ENCODE measurements around the gene ARHGAP22.

The ARHGAP22 gene

DNA sequence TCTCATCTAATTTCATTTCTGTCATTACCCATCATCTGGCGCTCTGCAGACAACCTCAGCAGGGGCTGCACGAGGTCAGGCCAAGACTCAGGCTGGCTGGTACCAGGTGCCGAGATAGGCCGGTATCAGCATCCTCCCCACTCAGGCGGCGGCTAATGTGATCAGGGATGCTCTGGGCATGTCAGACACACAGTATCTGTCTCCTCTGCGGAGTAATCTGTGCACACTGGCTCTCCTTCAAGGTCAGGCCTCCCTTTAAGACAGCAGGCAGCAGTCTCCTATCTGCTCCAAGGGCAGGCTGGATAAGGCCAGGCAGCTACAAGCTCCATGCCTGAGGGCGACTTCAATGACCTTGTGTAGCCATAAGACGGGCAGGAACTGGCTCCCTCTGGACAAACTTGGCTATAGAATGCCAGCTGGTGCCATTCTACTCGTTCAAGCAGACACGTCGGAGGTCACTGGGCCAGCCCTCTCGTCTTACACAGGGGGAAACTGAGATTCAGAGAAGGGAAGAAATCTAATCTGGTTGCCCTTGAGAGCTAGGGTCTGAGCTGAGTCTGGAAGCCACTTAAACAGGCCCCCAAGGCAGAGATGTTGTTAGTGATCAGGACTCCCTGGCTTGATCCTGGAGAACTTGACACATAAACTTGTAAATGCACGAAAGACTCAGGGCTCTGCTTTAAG is 59.3 kb downstream of the ARHGAP22 start:
- peaks cover 73% of the 10 kb centered on the region for H3K36me3 ChIP-seq (ENCODE audit: insufficient read depth, low read length)
- H3K27me3 ChIP-seq (ENCODE audit: control insufficient read depth, insufficient read depth, low read length), result no peaks in the 10 kb centered on the region
- H3K9ac ChIP-seq (ENCODE audit: low read depth, low read length), result no peak overlapping the region
- H3K9me3 ChIP-seq (replicated peaks; ENCODE audit: low read length), result no peaks in the 10 kb centered on the region
- no peak overlapping the region for H3K4me3 ChIP-seq (ENCODE audit: low read length)
- H3K4me2 ChIP-seq (ENCODE audit: low read length), result no peak overlapping the region
- H3K4me1 ChIP-seq (ENCODE audit: control insufficient read depth, insufficient read depth, low read length), result peaks cover 31% of the 10 kb centered on the region

DNA sequence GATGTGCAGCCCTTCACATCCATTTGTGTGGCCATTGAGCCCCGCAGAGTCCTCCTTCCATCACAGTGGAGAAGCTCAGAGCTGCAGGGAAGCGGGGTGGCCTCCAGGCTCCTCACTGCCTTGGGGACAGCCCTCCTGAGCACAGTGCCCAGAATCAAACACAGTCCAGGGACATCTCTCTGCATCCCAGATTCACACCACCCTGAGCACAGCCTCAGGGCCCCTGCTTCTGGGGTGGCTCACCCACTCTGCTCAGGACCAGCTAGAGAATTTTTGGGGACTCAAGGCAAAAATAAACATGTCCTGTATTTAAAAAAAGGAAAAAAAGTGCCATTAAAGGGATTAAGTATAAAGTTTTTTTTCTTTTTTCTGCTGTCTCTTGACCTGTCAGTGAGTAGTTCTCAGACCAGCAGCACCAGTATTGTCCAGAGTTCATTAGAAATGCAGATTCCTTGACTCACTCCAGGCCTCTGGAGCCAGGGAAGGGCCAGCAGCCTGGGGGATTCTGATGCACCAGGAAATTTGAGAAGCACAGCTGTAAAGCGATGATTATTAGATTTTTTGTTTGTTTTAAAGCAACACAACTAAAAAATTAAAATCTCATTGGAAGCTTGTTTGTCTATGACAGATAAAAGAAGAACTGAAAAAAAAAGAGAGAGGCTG is 61.6 kb downstream of the ARHGAP22 start:
- no peaks in the 10 kb centered on the region for H3K9me3 ChIP-seq (replicated peaks; ENCODE audit: low read length)
- no peak overlapping the region for H3K4me2 ChIP-seq (ENCODE audit: low read length)
- H3K27me3 ChIP-seq (ENCODE audit: control insufficient read depth, insufficient read depth, low read length), result no peaks in the 10 kb centered on the region
- peaks cover 57% of the 10 kb centered on the region for H3K36me3 ChIP-seq (ENCODE audit: insufficient read depth, low read length)
- H3K4me3 ChIP-seq (ENCODE audit: low read length), result no peak overlapping the region
- H3K4me1 ChIP-seq (ENCODE audit: control insufficient read depth, insufficient read depth, low read length), result peaks cover 32% of the 10 kb centered on the region
- H3K9ac ChIP-seq (ENCODE audit: low read depth, low read length), result no peak overlapping the region

DNA sequence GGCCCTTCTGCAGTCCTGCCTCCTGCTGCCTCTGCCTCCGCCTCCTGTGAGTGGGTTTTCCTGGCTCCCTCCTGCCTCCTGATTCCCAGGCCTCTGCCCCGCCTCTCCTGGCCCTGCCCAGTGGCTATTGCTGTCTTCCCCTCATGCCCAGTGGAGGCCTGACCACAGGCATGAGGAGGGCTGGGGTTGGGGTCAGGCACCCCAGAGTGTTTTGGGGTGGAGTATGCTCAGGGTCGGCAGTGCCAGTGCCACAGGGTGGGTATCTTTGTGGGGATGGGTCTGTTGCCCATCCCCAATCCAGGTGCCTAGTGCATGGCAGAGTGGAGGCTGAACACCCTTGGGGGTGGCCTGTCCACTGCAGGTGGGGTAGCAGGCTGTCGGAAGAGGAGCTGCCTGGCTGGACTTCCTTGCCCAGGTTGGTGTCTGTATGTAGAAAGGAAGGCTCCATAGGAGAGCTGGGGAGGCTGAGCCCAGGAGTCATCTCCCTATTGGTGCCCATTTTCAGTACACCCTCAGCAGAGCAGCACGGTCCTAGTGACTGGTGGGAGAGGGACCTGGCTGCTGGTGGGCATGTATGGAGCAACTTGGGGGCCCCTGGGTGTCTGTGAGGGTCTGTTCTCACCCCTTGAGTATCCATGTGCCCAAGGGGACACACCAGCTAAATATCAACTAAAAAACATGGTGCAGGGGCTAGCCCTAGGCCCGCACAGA is 62.2 kb downstream of the ARHGAP22 start:
- H3K4me1 ChIP-seq (ENCODE audit: control insufficient read depth, insufficient read depth, low read length), result peaks cover 32% of the 10 kb centered on the region
- H3K27me3 ChIP-seq (ENCODE audit: control insufficient read depth, insufficient read depth, low read length), result no peaks in the 10 kb centered on the region
- H3K4me2 ChIP-seq (ENCODE audit: low read length), result no peak overlapping the region
- peaks cover 59% of the 10 kb centered on the region for H3K36me3 ChIP-seq (ENCODE audit: insufficient read depth, low read length)
- H3K9ac ChIP-seq (ENCODE audit: low read depth, low read length), result no peak overlapping the region
- H3K4me3 ChIP-seq (ENCODE audit: low read length), result no peak overlapping the region
- H3K9me3 ChIP-seq (replicated peaks; ENCODE audit: low read length), result no peaks in the 10 kb centered on the region

DNA sequence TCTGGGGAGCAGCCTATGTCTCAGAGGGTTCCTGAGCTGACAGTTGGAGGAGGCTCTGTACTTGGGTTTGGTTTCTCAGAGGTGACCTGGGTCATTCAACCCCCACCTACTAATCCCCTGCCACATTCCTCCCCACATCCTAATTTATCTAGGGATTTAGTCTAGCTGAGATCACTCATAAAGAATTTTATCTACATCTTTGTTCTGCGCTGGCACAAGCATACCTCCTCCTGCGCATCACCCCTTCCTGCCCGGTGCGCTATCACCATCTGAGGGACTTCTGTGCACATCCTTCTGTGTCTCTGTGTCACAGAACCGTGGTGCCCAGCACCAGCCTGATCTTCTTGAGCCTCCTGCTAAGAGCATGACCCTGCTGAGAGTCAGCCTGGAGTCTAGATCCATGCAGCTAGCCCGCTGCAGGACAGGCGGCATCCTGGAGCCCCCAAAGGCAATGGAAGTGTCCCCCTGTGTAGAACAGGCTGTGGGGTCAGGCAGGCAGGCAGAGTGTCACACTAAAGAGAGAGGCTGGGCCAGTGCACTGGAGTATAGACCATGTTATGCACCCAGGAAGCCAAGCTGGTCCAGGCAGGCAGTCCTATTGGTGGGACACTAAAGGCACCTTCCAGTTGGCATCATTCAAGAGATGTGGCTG is 63.6 kb downstream of the ARHGAP22 start:
- H3K9me3 ChIP-seq (replicated peaks; ENCODE audit: low read length), result no peaks in the 10 kb centered on the region
- no peak overlapping the region for H3K4me2 ChIP-seq (ENCODE audit: low read length)
- H3K36me3 ChIP-seq (ENCODE audit: insufficient read depth, low read length), result peaks cover 59% of the 10 kb centered on the region
- peaks cover 32% of the 10 kb centered on the region for H3K4me1 ChIP-seq (ENCODE audit: control insufficient read depth, insufficient read depth, low read length)
- no peak overlapping the region for H3K4me3 ChIP-seq (ENCODE audit: low read length)
- H3K27me3 ChIP-seq (ENCODE audit: control insufficient read depth, insufficient read depth, low read length), result no peaks in the 10 kb centered on the region
- H3K9ac ChIP-seq (ENCODE audit: low read depth, low read length), result no peak overlapping the region

DNA sequence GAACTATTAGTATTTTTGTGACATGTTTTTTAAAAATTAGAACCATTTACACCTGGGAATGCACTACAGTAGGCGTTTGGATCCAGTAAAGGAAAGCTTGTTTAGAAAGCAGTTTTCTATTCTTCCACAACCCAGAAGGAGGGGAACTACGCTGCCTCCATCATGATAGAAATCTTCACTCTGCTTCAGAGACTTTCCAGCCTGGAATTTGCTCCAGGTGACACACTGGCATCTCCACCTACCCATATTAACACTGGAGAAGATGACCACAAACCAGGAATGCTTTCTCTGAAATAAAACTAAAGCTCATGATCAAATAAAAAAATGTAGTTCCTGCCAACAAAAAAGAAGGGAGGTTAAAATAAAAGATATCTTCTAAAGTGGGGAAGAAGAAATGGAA is 66.3 kb downstream of the ARHGAP22 start:
- Histone ChIP-seq H3K9me3 (replicated peaks; ENCODE audit: low read length) (no peaks in the 10 kb centered on the region), H3K4me2 (ENCODE audit: low read length) (no peak overlapping the region)

DNA sequence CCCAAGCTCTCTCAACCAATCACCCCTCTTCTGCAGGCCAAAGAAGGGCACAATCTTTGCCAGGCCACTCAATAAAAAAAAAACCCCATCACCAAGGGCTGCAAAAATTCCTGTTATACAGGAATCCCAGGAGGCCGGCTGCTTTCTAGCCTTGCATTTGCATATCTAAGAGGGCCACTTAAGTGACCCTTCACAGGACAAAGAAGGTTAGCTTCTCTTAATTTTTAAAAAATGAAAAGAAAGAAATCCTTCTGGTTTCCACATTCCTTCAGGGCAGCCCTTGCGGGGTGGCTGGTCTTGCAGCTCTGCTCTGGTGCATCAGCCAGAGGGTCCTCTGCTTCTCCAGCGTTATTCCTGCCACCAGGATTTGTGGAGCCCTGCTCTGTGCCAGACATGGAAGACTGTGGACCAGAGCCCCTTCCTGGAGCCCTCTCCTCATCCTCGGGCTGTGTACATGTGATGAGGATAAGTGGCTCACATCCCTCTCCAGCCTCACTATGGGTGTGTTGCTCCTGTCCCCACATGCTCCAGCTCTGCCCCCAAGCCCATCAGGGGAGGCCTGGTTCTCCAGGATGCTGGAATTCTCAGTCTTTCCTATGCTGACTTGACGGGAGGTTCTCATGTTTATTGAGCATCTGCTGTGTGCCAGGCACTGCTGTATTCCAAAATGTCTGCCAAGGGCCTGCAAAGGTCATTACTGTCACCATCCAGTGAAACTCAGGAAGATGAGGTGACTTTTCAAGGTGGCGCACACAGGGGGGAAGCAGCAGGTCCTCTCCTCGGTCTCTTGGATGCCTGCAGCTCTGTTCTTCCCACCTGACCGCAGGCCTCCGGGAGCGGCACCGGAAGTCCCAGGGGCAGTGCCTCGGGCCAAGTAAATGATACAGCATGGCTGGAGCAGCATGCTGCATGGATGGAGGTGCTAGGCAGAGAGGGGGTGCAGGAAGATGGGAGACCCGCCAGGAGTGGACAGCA is 67.7 kb downstream of the ARHGAP22 start:
- Histone ChIP-seq H3K4me2 (ENCODE audit: low read length) (no peak overlapping the region), H3K4me1 (ENCODE audit: control insufficient read depth, insufficient read depth, low read length) (peaks cover 17% of the 10 kb centered on the region), H3K9ac (ENCODE audit: low read depth, low read length) (no peak overlapping the region), H3K9me3 (replicated peaks; ENCODE audit: low read length) (no peaks in the 10 kb centered on the region), H3K4me3 (ENCODE audit: low read length) (no peak overlapping the region), H3K36me3 (ENCODE audit: insufficient read depth, low read length) (peaks cover 74% of the 10 kb centered on the region), H3K27me3 (ENCODE audit: control insufficient read depth, insufficient read depth, low read length) (no peaks in the 10 kb centered on the region)

More for the DNA sequence above, 66.3 kb downstream of the ARHGAP22 start:
- Histone ChIP-seq H3K36me3 (ENCODE audit: insufficient read depth, low read length) (peaks cover 73% of the 10 kb centered on the region), H3K4me1 (ENCODE audit: control insufficient read depth, insufficient read depth, low read length) (peaks cover 29% of the 10 kb centered on the region), H3K27me3 (ENCODE audit: control insufficient read depth, insufficient read depth, low read length) (no peaks in the 10 kb centered on the region), H3K4me3 (ENCODE audit: low read length) (no peak overlapping the region), H3K9ac (ENCODE audit: low read depth, low read length) (no peak overlapping the region)

DNA sequence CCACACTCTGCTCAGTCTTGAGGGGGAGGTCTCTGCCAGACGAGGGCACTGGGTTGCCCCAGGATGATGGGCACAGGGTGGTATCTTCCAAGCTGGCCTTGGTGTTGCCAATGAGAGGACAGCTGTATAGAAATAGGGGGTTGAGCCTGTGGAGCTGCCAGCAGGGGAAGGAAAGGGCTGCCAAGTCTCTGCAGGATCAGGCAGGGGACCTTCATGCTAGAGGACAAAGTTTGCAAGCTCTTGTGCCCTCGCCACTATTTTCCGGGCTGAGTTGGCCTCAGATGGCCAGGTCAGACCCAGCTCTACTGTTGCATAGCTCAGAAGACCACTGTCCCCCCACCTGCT is 68.7 kb downstream of the ARHGAP22 start:
- peaks cover 67% of the 10 kb centered on the region for H3K36me3 ChIP-seq (ENCODE audit: insufficient read depth, low read length)
- H3K4me3 ChIP-seq (ENCODE audit: low read length), result no peak overlapping the region
- no peaks in the 10 kb centered on the region for H3K9me3 ChIP-seq (replicated peaks; ENCODE audit: low read length)
- H3K4me2 ChIP-seq (ENCODE audit: low read length), result no peak overlapping the region
- no peak overlapping the region for H3K9ac ChIP-seq (ENCODE audit: low read depth, low read length)
- peaks cover 6% of the 10 kb centered on the region for H3K4me1 ChIP-seq (ENCODE audit: control insufficient read depth, insufficient read depth, low read length)
- no peaks in the 10 kb centered on the region for H3K27me3 ChIP-seq (ENCODE audit: control insufficient read depth, insufficient read depth, low read length)

DNA sequence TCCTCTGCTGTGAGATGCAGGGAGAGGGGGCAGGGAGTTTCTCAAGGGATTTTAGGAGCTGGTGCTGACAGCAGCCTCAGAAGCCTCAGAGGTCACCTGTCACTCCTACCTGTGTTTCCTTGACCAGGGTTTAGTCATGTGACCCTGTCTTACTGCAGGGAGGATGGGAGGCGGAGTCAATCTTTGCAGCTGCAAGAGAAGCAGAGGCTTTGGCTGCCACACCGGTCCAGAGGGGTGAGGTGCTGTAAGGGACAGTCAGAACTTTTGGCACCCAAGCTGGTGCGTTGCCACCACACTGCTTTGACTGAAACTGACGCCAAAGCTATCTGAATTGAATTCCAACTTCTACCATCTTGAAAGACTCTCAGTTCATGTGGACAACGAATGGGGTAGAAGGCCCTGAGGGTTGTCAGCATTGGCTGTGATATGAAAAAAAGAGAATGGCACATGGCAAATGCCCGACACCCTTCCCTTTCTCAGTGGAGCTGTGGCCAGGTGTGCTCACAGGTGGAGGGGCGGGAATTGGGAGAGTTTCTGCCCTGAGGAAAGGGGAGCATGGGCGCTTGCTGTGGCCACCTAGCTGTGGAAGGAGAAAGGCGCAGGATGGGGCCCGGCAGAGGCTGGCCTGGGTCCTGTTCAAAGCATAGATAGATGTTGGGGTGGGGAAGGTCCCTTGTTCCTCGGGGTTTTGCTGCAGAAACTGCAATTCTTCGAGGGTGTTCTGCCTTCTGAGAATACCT is 69.3 kb downstream of the ARHGAP22 start:
- no peaks in the 10 kb centered on the region for H3K9me3 ChIP-seq (replicated peaks; ENCODE audit: low read length)
- H3K4me2 ChIP-seq (ENCODE audit: low read length), result no peak overlapping the region
- peaks cover 1% of the 10 kb centered on the region for H3K4me1 ChIP-seq (ENCODE audit: control insufficient read depth, insufficient read depth, low read length)
- H3K36me3 ChIP-seq (ENCODE audit: insufficient read depth, low read length), result peaks cover 62% of the 10 kb centered on the region
- no peak overlapping the region for H3K9ac ChIP-seq (ENCODE audit: low read depth, low read length)
- H3K4me3 ChIP-seq (ENCODE audit: low read length), result no peak overlapping the region
- H3K27me3 ChIP-seq (ENCODE audit: control insufficient read depth, insufficient read depth, low read length), result no peaks in the 10 kb centered on the region

DNA sequence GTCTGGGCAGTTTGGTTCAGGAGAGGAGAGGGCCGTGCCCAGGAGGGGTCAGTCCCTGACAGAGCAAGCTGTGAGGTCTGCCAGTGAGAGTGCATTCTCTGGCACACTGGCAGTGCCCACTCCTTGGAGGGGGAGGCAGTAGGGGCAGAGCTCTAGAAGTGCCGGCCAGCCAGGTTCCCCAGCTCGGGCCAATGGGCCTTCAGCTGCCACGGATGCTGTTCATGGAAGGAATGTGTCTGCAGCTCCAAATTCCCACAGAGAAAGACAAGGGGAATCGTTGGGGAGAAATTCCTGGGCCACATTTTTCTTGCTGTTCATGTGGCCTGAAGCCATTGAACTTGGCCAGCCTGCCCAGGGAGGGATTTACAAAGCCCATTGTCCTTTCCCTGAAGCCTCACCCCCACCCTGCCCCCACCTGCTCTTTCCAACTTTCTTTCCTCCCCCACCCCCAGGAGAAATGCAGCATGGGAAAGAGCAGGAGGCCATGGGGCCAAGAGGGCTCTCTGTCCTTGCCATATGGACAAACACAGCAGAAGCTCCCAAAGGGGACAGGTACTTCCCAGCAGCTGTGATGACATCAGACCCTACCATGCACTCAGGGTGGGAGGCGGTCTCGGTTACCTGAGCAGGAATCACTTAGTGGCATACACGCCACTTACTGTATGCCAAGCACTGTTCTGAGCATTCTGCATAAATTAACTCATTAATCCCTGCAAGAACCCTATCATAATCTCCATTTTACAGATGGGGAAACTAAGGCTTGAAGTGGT is 70.7 kb downstream of the ARHGAP22 start:
- no peaks in the 10 kb centered on the region for H3K9me3 ChIP-seq (replicated peaks; ENCODE audit: low read length)
- H3K4me1 ChIP-seq (ENCODE audit: control insufficient read depth, insufficient read depth, low read length), result no peaks in the 10 kb centered on the region
- H3K9ac ChIP-seq (ENCODE audit: low read depth, low read length), result no peak overlapping the region
- H3K4me3 ChIP-seq (ENCODE audit: low read length), result no peak overlapping the region
- peaks cover 64% of the 10 kb centered on the region for H3K36me3 ChIP-seq (ENCODE audit: insufficient read depth, low read length)
- H3K4me2 ChIP-seq (ENCODE audit: low read length), result no peak overlapping the region
- H3K27me3 ChIP-seq (ENCODE audit: control insufficient read depth, insufficient read depth, low read length), result no peaks in the 10 kb centered on the region

DNA sequence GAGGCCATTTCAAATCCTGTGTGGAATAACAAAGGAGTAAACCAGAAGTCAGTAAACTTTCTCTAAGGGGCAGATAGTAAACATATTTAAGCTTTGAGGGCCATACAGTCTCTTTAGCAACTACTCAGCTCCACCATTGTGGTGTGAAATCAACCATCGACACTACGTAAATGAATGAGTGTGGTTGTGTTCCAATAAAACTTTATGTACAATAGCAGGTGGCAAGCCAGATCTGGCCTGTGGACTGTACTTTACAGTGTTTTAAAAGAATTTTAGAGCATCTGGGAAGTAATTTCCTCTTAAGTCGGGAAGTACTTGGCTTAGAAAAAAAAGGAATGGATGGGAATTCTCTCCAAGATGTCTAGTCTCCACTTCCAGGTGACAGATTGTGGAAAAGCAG is 71.3 kb downstream of the ARHGAP22 start:
- Histone ChIP-seq H3K9me3 (replicated peaks; ENCODE audit: low read length) (no peaks in the 10 kb centered on the region), H3K4me1 (ENCODE audit: control insufficient read depth, insufficient read depth, low read length) (no peaks in the 10 kb centered on the region), H3K4me3 (ENCODE audit: low read length) (no peak overlapping the region), H3K36me3 (ENCODE audit: insufficient read depth, low read length) (peaks cover 64% of the 10 kb centered on the region), H3K9ac (ENCODE audit: low read depth, low read length) (no peak overlapping the region), H3K27me3 (ENCODE audit: control insufficient read depth, insufficient read depth, low read length) (no peaks in the 10 kb centered on the region), H3K4me2 (ENCODE audit: low read length) (no peak overlapping the region)
